ENCODE results near the gene RGS9.

Gene RGS9

DNA sequence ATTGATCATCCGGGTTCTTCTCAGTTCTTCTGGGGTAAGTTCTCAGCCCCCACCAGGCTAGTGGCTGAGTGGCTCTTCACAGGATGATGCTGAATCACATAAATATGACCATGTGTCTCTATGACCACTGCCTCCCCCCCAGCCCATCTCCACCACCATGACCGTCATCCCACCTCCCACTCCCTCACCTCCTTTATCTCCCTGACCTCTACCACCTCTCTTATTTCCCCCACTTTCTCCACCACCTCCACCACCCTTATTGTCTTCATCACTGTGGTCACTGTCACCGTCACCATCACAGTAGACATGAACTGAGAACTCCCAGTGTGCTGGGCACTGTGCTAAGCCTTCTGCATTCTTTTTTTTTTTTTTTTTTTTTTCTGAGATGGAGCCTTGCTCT is 32.5 kb downstream of the RGS9 start:
- no peaks in the 10 kb centered on the region for H3K27me3 ChIP-seq
- H3K4me3 ChIP-seq (ENCODE audit: low read depth, low read length): no peak overlapping the region
- no peaks in the 10 kb centered on the region for H3K9me3 ChIP-seq
- DNase-seq: no peak
- H3K4me1 ChIP-seq: peaks cover 13% of the 10 kb centered on the region
- no peaks in the 10 kb centered on the region for H3K36me3 ChIP-seq
- no peak for TF ChIP-seq CTCF (IDR thresholded peaks at IDR 0.05; ENCODE audit: low read depth, low read length)

DNA sequence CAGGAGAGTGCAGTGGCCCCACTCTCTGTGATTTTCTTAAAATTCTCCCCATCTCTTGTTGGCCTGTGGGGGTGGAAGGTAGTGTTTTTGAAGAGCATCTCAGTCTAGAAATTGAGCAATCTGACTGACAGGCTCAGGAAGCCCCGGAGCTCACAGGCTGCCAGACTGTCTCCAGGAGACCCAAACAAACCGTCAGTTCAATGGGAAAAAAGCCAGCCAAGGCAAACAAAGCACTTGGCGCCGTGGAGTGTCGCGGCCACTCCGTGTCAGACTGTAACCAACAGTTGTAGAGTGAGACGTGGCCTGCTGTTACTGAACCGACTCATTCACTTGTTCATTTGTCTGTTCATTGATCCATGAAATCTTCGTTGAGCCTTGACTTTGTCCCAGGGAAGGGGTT is 33.7 kb downstream of the RGS9 start:
- no peak overlapping the region for H3K4me3 ChIP-seq (ENCODE audit: low read depth, low read length)
- H3K4me1 ChIP-seq: peaks cover 13% of the 10 kb centered on the region
- no peak for DNase-seq
- H3K36me3 ChIP-seq: no peaks in the 10 kb centered on the region
- H3K27me3 ChIP-seq: no peaks in the 10 kb centered on the region
- no peaks in the 10 kb centered on the region for H3K9me3 ChIP-seq
- no peak for TF ChIP-seq CTCF (IDR thresholded peaks at IDR 0.05; ENCODE audit: low read depth, low read length)

DNA sequence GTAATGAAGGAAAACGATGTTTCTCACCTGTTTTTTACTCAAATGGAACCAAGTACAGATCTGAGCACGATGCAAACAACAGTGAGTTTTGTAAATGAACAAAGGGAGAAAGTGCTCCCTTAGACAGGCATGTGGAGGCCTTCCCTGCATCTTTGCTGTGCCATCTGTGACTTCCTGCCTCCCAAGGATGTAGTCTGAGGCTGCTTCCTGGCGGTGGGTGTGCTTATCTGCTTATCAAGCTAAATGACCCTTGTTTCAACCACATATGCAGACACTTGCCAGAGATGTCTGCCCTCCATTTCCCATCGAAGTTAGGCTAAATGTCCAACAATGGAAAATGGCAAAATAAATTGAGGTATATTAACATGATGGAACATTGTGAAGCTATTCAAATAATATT is 34.6 kb downstream of the RGS9 start:
- Histone ChIP-seq H3K27me3 (no peaks in the 10 kb centered on the region), H3K4me1 (peaks cover 13% of the 10 kb centered on the region), H3K9me3 (no peaks in the 10 kb centered on the region), H3K36me3 (no peaks in the 10 kb centered on the region), H3K4me3 (ENCODE audit: low read depth, low read length) (no peak overlapping the region)
- no peak for DNase-seq
- no peak for TF ChIP-seq CTCF (IDR thresholded peaks at IDR 0.05; ENCODE audit: low read depth, low read length)

GRCh38 chr17:65172496-65173136 is 35.4 kb downstream of the RGS9 start:
- DNase-seq: no peak
- no peak for TF ChIP-seq CTCF (IDR thresholded peaks at IDR 0.05; ENCODE audit: low read depth, low read length)
- Histone ChIP-seq H3K27me3 (no peaks in the 10 kb centered on the region), H3K36me3 (no peaks in the 10 kb centered on the region), H3K4me3 (ENCODE audit: low read depth, low read length) (no peak overlapping the region), H3K4me1 (peaks cover 13% of the 10 kb centered on the region), H3K9me3 (no peaks in the 10 kb centered on the region)

DNA sequence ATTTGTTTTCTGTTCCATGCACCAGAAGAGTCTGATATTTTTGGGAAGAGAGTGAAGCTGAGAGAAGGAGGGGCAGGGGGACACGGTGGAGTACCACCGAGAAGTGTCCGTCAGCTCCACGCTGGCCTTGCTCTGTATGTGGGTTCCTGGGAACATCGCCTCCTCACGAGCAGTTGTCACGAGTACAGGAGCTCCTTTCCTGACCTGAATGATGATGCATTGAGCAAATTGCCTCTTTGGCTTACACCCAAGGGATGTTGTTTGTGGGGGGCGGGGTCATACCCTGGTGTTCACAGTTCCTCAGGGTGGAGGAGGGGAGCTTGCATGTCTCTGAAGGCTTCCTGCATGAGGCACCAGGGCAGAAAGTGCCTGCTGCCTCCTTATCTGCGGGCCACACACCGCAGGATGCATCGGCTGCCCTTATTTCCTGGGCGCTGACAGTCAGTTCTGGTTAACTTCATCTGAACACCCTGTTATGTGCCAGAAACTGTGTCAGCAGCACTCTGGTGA is 36.2 kb downstream of the RGS9 start:
- TF ChIP-seq CTCF (IDR thresholded peaks at IDR 0.05; ENCODE audit: low read depth, low read length): peak; percentile 20
- H3K9me3 ChIP-seq: no peaks in the 10 kb centered on the region
- H3K36me3 ChIP-seq: no peaks in the 10 kb centered on the region
- peaks cover 13% of the 10 kb centered on the region for H3K4me1 ChIP-seq
- peak; percentile 89 for DNase-seq
- H3K4me3 ChIP-seq (ENCODE audit: low read depth, low read length): no peak overlapping the region; the same call in 1 of the 2 replicates
- H3K27me3 ChIP-seq: no peaks in the 10 kb centered on the region

DNA sequence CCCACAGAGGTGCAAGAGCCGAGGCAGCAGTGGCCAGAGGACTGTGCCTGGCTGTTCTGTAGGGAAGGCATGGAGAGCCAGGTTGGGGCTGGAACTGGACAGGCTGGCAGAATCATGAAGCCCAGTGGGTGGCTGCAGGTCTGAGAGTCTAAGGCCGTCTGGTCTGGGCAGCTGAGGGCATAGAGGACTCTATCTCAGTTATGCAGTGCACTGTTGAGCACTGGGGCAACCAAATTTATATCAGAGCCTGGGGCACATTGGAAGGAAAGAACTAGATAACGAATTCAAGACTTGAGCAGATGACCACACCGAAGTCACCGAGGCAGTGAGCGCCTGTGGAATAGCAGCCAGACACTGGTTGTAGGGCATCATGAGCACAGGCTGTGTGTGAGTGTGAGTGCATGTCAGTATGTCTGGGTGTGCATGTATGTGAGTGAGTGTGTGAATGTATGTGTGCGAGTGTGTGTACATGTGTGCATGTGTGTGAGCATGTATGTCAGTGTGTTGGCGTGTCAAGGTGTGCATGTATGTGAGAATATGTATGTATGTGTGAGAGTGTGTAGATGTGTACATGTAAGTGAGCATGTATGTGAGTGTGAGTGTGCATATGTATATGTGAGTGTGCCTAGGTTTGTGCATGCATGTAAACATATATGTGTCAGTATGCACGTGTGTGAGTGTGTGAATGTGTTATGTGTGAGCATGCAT is 37.0 kb downstream of the RGS9 start:
- Histone ChIP-seq H3K9me3 (no peaks in the 10 kb centered on the region), H3K4me1 (peaks cover 17% of the 10 kb centered on the region), H3K27me3 (no peaks in the 10 kb centered on the region), H3K36me3 (no peaks in the 10 kb centered on the region), H3K4me3 (ENCODE audit: low read depth, low read length) (no peak overlapping the region; the same call in 1 of the 2 replicates)
- DNase-seq: peak; percentile 39
- no peak for TF ChIP-seq CTCF (IDR thresholded peaks at IDR 0.05; ENCODE audit: low read depth, low read length)

Data from BE2C (cell line).